Measurements from ENCODE around the gene SMCR8.
"Not testable (repeated sequence)": the region's sequence is repeated elsewhere in the genome, so short reads cannot be mapped to it uniquely, and the experiment has no call there.

Gene SMCR8

GRCh38 chr17:18318117-18318516 is 3.0 kb downstream of the SMCR8 start:
- DNase-seq, result no peak

GRCh38 chr17:18318771-18319450 is 3.8 kb downstream of the SMCR8 start:
- no peak for DNase-seq

- DNase-seq, result no peak
These were observed 4.6 kb downstream of the SMCR8 start for GRCh38 chr17:18319604-18320256.

GRCh38 chr17:18320301-18320700 is 5.2 kb downstream of the SMCR8 start:
- no peak for DNase-seq

GRCh38 chr17:18321309-18321708 is 6.2 kb downstream of the SMCR8 start:
- no peak for DNase-seq

- no peak for DNase-seq
These were observed 7.4 kb downstream of the SMCR8 start for GRCh38 chr17:18322522-18322921.

- DNase-seq, result no peak
These were observed 7.9 kb downstream of the SMCR8 start for GRCh38 chr17:18323007-18323406.

GRCh38 chr17:18323507-18324139 is 8.5 kb downstream of the SMCR8 start:
- DNase-seq, result no peak

GRCh38 chr17:18324140-18325050 is 9.3 kb downstream of the SMCR8 start:
- no peak for DNase-seq

GRCh38 chr17:18326039-18326438 is 10.9 kb downstream of the SMCR8 start:
- DNase-seq, result no peak

- DNase-seq, result no peak
These were observed 11.5 kb downstream of the SMCR8 start for GRCh38 chr17:18326572-18326971.

GRCh38 chr17:18327093-18327492 is 12.0 kb downstream of the SMCR8 start:
- no peak for DNase-seq

GRCh38 chr17:18327556-18327955 is 12.5 kb downstream of the SMCR8 start:
- no peak for DNase-seq

- no peak for DNase-seq
These were observed 13.6 kb downstream of the SMCR8 start for GRCh38 chr17:18328643-18329204.

- DNase-seq, result no peak
These were observed 16.8 kb downstream of the SMCR8 start for GRCh38 chr17:18331879-18332278.

- no peak for DNase-seq
These were observed 17.9 kb downstream of the SMCR8 start for GRCh38 chr17:18332909-18333489.

- DNase-seq, result not testable (repeated sequence)
These were observed 23.1 kb downstream of the SMCR8 start for GRCh38 chr17:18338158-18338557.

GRCh38 chr17:18339933-18340332 is 24.8 kb downstream of the SMCR8 start:
- DNase-seq, result no peak

GRCh38 chr17:18344021-18344420 is 28.9 kb downstream of the SMCR8 start:
- no peak for DNase-seq

- DNase-seq, result no peak
These were observed 38.4 kb downstream of the SMCR8 start for GRCh38 chr17:18353541-18353940.

- DNase-seq, result no peak
These were observed 41.5 kb downstream of the SMCR8 start for GRCh38 chr17:18356624-18357023.

GRCh38 chr17:18360518-18360917 is 45.4 kb downstream of the SMCR8 start:
- DNase-seq, result no peak
